ENCODE measurements around the gene GTF2A1L. TPM values are rescaled to one million over a fixed set of nuclear protein-coding genes. Genes with fewer than 3 reads are reported as not detected.
"Not testable (repeated sequence)": the region's sequence is repeated elsewhere in the genome, so short reads cannot be mapped to it uniquely, and the experiment has no call there.

Gene GTF2A1L
- total and polyA plus RNA-seq, 8 donors, result 0.34 to 0.98 (median 0.68) TPM; not detected in 3

DNA sequence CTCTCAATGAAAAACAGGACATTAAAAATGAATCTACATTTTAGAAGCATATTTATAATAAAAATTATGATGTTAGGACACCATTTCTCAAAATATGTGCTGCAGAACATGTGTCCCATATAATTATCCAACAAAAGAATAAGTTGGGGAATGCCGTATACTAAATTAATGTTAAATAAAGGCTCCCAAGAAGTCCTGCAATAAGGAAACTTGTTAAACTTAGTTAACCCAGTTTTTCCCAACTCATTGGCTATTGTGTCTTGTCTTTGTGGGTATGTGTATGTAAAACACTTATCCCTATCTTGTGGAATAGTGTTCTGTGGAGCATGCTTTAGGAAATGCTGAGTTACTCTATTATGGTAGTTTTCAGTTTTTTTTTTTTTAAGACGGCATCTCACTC is 25.6 kb upstream of the GTF2A1L start:
- Histone ChIP-seq H3K4me3 (no peak overlapping the region), H3K9me3 (no peaks in the 10 kb centered on the region), H3K36me3 (no peaks in the 10 kb centered on the region), H3K27ac (no peak overlapping the region), H3K4me1 (peaks cover 0 to 6% of the 10 kb centered on the region in 2 donors), H3K27me3 (no peaks in the 10 kb centered on the region)
- intact Hi-C loops (cut with DNase I), result no loop called here
- ATAC-seq (no peak), DNase-seq (no peak)
- TF ChIP-seq, protein P1, sequence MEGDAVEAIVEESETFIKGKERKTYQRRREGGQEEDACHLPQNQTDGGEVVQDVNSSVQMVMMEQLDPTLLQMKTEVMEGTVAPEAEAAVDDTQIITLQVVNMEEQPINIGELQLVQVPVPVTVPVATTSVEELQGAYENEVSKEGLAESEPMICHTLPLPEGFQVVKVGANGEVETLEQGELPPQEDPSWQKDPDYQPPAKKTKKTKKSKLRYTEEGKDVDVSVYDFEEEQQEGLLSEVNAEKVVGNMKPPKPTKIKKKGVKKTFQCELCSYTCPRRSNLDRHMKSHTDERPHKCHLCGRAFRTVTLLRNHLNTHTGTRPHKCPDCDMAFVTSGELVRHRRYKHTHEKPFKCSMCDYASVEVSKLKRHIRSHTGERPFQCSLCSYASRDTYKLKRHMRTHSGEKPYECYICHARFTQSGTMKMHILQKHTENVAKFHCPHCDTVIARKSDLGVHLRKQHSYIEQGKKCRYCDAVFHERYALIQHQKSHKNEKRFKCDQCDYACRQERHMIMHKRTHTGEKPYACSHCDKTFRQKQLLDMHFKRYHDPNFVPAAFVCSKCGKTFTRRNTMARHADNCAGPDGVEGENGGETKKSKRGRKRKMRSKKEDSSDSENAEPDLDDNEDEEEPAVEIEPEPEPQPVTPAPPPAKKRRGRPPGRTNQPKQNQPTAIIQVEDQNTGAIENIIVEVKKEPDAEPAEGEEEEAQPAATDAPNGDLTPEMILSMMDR (IDR thresholded peaks at IDR 0.05), result no peak

DNA sequence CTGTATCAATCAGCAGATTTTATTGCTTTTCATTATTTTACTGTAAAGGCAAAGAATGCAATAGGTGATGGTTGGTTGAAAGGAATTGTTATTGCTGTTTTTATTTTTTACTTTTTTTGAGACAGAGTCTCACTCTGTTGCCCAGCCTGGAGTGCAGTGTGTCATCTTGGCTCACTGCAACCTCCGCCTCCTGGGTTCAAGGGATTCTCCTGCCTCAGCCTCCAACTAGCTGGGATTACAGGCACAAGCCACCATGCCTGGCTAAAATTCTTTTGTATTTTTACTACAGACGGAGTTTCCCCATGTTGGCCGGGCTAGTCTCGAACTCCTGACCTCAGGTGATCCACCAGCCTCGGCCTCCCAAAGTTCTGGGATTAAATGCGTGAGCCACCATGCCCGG is 20.9 kb upstream of the GTF2A1L start:
- H3K4me3 ChIP-seq; H3K4me1 ChIP-seq; intact Hi-C loops (cut with DNase I); H3K36me3 ChIP-seq; DNase-seq; H3K27ac ChIP-seq; H3K27me3 ChIP-seq; ATAC-seq; H3K9me3 ChIP-seq: not testable (repeated sequence)

DNA sequence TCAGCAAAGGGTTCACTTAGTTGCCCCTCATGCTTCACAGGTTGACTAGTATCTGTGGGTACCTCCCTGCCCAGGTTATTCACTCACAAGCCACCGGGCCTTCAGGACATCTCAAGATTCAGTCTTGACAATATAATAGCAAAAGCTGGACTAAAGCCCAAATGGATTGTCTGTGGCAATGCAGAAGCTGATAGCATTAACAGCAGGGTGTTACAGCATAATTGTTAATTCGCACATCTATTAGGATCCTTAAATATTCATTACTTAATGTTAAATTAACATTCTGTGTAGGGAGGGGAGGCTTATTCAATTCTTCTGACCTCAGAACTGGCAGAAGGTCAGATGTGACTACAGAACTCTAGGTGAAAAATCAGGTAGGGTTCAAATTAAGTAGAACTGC is 20.2 kb upstream of the GTF2A1L start:
- Histone ChIP-seq H3K27me3 (no peaks in the 10 kb centered on the region), H3K4me1 (no peaks in the 10 kb centered on the region), H3K4me3 (no peak overlapping the region), H3K27ac (no peak overlapping the region), H3K36me3 (no peaks in the 10 kb centered on the region), H3K9me3 (no peaks in the 10 kb centered on the region)
- intact Hi-C loops (cut with DNase I), result no loop called here
- ATAC-seq, result no peak
- no peak for DNase-seq
- TF ChIP-seq, protein P1 (IDR thresholded peaks at IDR 0.05), result no peak

DNA sequence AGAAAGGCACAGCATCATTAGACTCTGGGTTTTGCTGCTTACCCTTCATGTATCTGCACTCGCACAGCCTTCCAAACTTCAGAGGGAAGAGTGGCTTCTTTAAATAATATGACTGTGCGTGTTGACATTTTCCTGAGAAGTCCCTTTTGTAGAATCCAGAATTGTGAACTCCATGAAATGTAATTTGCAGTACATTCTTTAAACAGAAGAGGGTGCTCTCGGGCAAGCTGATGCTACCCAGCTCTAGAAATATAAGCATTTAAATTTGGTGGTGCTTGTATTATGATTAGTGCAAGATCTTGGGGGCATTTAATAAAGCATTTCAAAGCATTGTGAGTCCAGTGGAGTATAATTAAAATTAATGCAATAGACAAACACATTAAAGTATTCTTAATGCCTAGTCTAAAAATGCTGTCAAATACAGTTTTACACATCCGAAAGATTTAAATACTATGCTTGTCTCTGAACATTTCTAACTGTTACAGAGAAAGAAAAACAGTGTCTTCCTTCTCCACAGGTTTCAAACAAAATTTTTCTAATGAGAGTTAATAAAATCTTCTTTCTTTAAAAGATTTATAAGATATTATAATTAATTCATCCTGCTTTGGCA is 17.3 kb upstream of the GTF2A1L start:
- ATAC-seq (peak; percentile 88), DNase-seq (peak in 2 of 4 donors; percentile 49 to 59)
- H3K27me3 ChIP-seq, result no peaks in the 10 kb centered on the region
- TF ChIP-seq, protein P1 (IDR thresholded peaks at IDR 0.05), result peak; percentile 48 to 68
- no peaks in the 10 kb centered on the region for H3K9me3 ChIP-seq
- no peak overlapping the region for H3K27ac ChIP-seq
- H3K4me3 ChIP-seq, result no peak overlapping the region
- intact Hi-C loops (cut with DNase I), result loop anchor here in 1 of 2 donors (10.0 kb wide), 1 partner anchor 344 kb away; no protein-coding TSS in a partner anchor
- no peaks in the 10 kb centered on the region for H3K36me3 ChIP-seq
- H3K4me1 ChIP-seq, result no peaks in the 10 kb centered on the region

DNA sequence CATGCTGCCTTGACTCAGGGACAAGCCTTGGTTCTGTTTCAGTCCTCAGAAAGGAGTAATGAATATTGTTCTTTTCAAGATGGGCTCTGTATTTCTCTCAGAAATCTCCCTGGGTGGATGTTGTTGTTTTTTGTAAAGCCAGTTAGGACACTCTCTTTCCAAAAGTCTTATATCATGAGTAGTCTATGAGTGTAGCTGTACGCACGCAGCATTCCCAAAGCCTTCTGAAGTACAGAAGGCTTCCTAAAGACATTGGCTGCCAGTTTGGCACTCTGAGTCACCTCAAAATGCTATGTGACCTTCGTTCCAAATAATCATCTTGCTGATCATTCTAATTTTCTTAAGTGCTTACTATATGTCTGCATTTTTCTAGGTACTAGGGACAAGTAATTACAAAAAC is 16.7 kb upstream of the GTF2A1L start:
- H3K36me3 ChIP-seq, result no peaks in the 10 kb centered on the region
- no peak overlapping the region for H3K27ac ChIP-seq
- ATAC-seq, result peak; percentile 8
- H3K27me3 ChIP-seq, result no peaks in the 10 kb centered on the region
- no peak for DNase-seq
- no peaks in the 10 kb centered on the region for H3K4me1 ChIP-seq
- H3K9me3 ChIP-seq, result no peaks in the 10 kb centered on the region
- TF ChIP-seq, protein P1 (IDR thresholded peaks at IDR 0.05), result no peak
- intact Hi-C loops (cut with DNase I), result loop anchor here in 1 of 2 donors (10.0 kb wide), 1 partner anchor 344 kb away; no protein-coding TSS in a partner anchor
- no peak overlapping the region for H3K4me3 ChIP-seq

DNA sequence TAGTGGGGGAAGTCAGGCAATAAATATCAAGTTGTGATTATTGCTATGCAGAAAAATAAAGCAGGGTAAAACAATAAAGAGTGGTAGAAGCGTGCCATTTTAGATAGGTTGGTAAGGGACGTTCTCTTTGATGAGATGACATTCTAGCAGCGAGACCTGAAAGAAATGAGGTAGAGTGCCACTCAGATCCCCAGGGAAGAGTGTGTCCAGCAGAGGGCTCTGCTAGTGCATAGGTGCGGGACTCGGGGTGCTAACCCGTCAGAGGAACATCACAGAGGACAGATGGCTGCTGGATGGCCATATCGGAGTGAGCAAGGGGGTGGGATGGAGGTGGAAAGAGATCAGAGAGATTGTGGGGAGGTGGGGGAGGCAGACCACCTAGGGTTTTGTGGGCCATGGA is 16.3 kb upstream of the GTF2A1L start:
- peak; percentile 92 for ATAC-seq
- TF ChIP-seq, protein P1 (IDR thresholded peaks at IDR 0.05), result no peak
- H3K36me3 ChIP-seq, result no peaks in the 10 kb centered on the region
- no peak overlapping the region for H3K4me3 ChIP-seq
- no peaks in the 10 kb centered on the region for H3K4me1 ChIP-seq
- DNase-seq, result peak in 1 of 4 donors; percentile 17
- H3K27ac ChIP-seq, result no peak overlapping the region
- no peaks in the 10 kb centered on the region for H3K27me3 ChIP-seq
- no peaks in the 10 kb centered on the region for H3K9me3 ChIP-seq
- intact Hi-C loops (cut with DNase I), result loop anchor here in 1 of 2 donors (10.0 kb wide), 1 partner anchor 343 kb away; no protein-coding TSS in a partner anchor

All from left lung (tissue), 10 donors.